GM18508 (cell line): Measurements from ENCODE around the gene AQP10.
"Not testable (repeated sequence)": the region's sequence is repeated elsewhere in the genome, so short reads cannot be mapped to it uniquely, and the experiment has no call there.

Experiments
- ATAC-seq: cut with Tn5 transposase; IDR thresholded peaks from one replicate; pipeline ENCODE4 v1.9.1; 2021; ENCODE audit warnings: moderate number of reproducible peaks; ENCODE audit not compliant: insufficient read depth, unreplicated experiment

Gene AQP10

DNA sequence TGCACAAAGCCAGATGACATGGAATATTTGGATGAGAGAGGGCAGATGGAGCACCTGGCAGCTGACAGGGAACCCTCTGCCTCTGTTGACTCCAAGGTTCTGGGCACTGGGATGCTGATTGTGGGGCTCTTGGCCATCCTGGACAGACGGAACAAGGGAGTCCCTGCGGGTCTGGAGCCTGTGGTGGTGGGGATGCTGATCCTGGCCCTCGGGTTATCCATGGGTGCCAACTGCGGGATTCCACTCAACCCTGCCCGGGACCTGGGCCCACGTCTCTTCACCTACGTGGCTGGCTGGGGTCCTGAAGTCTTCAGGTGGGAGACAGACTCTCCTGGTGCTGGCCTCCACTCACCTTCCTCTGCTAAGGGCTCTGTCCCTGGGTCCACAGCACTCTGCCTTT is 2.6 kb downstream of the AQP10 start:
- no peak for ATAC-seq

DNA sequence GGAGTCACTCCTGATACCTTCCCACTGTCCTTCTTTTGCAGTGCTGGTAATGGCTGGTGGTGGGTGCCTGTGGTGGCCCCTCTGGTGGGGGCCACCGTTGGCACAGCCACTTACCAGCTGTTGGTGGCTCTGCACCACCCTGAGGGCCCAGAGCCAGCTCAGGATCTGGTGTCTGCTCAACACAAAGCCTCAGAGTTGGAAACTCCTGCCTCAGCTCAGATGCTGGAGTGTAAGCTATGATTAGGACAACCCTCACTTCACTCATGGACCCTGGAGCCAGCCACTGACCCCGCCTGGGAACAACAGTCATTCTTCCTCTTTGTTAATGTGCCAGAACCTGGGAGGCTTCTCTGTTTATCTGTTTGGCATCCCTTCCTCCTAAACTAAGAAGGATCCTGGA is 3.3 kb downstream of the AQP10 start:
- no peak for ATAC-seq

DNA sequence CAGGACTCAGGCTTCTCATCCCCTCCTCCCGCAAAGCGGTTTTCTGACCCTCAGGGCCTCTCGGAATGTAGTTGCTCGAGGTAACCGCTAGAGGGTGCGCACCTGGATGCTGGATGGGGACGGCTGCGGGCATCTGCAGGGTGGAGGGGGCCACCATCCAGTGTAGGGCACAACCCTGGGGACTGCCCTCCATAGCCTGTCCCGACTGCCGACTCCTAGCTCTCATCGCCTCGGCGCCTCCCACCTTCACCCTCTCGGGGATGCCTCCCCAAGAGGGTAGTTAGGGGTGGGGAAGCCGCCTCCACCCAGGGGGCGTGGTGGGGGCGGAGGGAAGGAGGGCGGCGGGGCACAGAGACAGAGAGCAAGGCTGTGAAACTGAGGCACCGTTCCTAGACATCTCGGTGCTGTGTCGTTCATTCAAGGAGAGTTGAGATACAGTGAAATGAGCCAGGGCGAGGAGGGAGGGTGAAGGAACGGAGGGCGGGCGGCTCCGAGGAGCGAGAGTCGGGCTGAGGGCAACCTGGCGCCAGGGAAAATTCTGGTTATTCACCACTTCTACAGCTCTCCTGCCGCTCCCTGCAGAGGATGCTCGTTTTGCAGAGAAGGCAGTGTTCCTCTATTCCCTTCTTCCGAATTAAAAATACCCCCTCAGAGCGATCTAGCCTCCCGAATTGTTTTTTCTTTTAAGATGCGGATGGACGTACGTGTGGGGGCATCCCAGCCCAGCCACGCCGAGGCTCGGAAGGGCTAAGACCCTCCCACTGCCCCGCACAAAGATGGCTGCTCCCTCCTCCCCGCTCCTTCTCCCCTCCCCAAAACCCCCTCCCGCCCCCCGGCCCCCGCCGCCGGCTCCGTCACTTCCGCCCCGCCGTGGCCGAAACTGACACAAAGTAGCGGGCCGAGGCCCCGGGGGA is 4.0 kb downstream of the AQP10 start, which contains the start of gene ATP8B2:
Gene ATP8B2, plus strand, starts transcription at position 857 of the 914 bp plus-strand sequence. CDS start 2,617 bp downstream, outside the sequence.
- no peak for ATAC-seq

DNA sequence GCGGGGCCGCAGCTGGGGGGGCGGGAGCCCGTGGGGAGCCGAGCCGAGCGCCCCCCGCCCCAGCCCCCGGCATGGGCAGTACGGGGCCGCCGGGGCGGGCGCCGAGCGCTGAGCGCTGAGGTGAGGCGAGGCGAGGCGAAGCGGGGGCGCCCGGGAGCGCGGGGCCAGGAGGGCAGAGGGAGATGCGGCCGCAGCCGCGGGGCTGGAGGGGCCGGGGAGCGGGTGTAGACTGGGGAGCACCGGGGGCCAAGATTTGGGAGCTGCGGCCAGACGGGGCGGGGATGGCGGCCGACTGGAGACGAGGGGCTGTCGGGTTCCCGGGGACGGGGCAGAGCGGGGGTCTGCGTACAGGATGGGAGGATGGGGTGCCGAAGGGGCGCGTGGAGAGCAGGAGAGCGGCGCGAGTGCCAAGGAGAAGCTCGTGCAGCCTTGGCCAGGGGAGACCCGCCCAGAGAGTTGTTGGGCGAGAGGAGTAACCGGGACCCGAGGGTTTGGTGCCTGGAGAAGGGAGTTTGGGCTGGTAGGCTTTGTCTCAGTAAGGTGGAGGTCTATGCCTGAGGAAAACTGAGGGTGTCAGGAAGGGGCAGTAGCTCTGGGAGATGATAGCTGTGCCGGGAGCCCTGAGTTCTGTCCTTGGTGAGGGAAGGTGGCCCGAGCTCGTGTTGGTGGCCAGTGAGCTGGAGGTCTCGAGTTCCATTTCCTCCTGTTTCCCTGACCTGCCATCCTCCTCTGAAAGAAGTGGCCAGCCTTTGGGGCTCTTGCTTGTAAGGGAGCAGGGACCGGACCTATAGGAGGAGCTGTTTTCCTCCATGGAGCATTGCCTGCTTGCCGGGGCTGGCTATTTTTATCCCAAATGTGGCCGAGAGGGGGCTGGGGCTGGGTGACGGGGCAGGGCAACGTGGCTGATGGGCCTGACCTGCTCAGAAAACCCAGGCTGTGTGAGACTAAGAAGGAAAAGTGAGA is 5.0 kb downstream of the AQP10 start:
- ATAC-seq = no peak

DNA sequence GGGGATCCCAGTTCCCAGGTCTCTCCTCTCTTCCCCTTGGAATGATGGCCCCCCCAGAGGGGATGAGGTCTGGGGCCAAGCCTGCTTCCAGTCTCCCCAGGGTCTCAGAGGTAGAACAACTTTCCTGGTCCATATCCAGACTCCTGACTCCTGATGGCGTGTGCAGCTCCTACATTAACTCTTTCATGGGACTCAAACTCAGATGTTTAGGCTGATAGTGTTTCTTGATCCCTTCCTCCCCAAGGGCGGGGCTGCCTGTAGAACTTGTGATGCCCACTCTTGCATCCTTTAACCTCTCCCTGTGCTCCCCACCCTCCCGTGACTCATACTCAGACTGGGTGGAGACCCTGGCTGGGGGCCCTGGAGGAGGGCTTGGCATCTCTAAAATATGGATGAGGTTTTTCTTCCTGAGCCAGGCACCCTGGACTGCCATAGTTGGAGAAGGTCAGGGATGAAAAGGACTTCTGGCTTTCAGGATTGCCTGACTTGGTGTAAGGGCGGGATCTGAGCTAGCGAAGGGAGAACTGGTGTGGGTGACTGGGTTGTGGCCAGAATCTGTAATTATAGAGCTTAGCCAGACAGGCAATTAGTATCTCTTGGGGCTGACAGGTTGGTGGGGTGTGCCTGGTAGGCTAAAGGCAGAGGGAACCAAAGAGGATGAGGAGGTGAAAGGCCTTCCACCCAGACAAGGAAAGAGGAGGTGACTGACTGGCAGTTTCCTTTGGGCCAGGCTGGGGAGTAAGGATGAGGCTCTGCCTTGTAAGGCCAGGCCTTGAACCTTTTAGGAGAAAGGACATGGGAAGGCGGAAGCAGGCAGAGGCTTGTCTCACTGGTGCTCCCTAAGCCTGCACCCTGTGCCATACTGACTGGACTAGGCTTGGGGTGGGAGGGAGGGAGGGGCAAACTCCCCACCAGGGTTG is 5.9 kb downstream of the AQP10 start:
- ATAC-seq = no peak

DNA sequence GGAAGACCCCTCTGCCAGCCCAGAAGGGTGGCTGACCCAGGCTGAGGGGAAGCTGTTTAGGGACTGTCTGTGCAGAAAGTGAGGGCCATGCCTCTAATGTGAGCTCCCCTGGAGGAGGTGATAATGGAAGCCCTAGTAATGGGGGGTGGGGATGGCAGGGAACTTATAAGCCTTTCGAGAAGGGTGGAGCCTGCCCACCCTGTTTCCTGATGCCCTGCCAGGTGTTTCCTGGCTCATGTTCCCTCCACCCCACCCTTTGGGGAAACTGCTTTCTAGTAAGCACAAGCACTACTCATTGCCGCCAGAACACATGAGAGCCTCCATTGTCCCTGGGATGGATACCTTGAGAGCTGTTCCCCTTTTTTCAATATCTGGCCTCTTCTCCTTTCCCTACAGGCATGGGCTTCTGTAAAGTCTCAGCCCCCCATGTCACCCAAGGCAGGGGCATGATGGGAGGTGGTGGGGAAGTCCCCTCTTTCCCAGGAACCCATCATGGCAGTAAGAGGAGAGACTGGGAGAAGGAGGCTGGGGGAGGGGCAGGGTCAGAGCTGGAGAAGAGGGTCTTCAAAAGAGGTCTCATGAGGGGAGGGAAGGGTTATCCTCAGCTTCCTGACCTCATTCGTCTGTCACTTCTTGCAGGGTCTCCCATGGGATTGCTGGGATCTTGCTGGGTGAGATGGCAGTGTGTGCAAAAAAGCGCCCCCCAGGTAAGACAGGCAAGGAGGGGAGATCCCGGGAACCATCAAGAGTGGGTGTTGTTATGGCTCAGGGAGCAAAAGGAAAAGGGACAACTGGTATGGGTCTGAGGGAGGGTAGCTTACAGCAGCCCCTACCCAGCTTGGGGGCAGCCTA is 6.8 kb downstream of the AQP10 start:
- no peak for ATAC-seq

DNA sequence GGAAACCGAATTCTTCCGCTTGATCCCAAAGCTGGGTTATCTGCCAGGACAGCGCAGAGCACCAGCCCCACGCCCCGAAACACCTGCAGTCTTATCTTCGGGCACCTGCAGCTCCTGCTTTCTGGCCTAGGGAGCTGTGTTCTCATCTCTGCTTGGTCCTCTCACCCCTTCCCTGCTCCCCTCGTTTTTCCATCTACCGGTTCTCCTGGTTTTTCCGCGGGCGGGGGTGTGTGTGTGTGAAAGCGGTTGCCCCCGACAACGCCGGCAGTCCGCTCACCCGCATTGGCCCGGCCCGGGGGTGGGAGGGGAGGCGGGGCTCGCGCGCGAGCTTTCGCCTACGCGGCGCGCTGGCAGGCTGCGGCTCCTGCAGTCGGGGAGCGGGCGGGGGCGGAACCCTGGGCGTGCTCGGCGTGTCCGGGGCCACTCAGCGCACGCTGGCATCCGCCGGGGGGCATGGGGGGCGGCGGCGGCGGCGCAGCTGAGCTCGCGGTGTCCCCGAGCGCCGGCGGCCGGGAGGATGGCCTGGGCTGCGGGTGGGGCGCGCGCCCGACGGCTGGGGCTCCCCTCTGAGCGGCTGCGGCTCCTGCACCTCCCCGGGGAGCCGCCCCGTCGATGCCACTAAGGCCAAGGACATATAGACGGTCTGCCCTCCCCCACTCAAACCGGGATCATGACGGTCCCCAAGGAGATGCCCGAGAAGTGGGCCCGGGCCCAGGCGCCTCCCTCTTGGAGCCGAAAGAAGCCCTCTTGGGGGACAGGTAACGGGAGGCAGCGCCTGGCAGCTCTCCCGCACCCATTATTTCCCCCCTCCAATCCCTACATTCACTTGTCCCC is 7.6 kb downstream of the AQP10 start:
- ATAC-seq = no peak

DNA sequence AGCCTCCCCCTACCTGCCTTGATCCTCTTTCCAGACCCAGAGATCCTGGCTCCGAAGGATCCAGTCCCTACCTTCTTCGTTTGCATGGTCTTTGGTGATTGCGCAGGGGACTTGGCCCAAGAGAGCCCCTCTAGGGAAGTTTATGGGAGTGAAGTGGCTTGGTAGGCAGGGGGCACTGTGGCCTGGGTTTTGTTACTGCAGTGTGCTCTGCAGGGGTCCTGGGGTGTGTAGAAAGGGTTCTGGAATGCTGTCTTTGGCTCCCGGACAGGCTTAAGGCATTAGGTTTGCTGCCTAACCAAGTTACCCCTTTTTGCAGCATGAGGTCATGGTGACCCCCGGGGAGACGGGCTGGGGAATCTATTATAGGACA is 8.2 kb downstream of the AQP10 start:
- no peak for ATAC-seq

DNA sequence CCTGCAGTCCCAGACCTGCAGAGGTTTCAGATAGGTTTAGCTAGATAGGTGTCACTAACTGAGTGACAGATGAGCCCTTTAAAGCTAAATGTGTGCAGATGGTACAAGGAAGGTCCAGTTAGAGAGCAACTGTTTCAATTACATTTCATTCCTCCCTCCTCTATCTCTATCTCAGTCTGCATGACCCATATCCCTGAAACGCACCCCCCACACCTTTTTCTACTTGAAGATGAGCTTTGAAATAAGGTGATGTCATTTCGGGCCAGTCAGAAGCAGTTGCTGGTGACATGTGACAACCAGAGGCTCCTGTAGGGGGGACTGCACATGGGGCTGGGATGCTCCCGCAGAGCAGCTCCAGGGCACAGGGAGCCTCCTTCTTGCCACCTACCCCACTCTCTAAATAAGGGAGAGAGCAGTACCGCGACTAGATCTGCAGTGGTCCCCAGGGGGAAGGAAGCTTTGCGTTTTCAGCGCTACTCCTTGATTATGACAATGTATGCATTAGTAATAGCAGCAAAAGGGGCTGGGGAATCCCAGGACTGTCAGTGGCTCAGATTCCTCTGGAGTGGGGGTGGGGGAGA is 8.7 kb downstream of the AQP10 start:
- ATAC-seq = no peak

DNA sequence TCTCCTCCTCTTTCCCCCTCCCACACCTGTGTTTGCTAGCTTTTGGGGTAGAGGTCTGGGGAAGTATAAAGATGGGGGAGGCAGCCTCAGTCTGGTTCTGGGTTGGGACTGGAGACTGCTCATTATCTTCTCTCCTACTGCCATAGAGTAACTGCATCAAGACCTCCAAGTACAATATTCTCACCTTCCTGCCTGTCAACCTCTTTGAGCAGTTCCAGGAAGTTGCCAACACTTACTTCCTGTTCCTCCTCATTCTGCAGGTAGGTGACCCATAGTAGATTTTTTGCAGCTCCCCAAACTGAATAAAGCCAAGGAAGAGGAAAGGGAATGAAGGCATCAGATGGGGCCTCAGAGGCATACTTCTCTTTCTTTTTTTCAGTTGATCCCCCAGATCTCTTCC is 9.8 kb downstream of the AQP10 start:
- ATAC-seq = no peak

DNA sequence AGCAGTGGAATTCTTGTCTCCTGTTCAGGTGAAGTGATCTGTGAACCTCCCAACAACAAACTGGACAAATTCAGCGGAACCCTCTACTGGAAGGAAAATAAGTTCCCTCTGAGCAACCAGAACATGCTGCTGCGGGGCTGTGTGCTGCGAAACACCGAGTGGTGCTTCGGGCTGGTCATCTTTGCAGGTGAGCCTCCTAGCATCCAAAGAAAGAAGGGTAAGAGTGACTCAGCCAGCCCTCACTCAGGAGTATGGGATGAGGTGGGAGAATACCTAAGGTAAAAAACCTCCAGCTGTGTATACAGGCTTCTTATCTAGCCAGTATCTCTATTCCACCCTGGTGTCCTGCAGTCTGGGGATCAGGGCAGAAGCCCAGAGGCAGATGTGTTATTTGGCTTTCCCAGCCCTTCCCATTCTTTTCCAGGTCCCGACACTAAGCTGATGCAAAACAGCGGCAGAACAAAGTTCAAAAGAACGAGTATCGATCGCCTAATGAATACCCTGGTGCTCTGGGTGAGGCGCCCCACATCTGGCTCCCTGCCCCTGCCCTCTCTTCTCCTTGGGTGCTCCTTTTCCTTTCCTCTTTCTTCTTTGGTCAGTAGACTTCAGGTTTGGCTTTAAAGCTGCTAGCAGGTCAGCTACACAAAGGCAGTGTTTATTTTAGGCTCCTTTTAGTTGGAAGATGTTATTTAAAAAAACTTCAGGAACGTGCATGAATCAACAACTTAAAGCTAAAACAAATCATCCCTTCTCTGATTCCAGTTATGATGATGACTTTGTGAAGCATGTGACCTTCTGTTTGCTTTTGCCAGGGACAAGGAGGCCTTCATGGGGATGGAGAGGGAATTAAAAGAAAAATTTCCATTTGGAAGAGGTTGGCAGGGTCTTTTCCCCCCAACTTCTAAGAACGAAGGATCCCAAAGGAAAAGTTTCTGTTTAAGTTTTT is 13.5 kb downstream of the AQP10 start:
- ATAC-seq = no peak

DNA sequence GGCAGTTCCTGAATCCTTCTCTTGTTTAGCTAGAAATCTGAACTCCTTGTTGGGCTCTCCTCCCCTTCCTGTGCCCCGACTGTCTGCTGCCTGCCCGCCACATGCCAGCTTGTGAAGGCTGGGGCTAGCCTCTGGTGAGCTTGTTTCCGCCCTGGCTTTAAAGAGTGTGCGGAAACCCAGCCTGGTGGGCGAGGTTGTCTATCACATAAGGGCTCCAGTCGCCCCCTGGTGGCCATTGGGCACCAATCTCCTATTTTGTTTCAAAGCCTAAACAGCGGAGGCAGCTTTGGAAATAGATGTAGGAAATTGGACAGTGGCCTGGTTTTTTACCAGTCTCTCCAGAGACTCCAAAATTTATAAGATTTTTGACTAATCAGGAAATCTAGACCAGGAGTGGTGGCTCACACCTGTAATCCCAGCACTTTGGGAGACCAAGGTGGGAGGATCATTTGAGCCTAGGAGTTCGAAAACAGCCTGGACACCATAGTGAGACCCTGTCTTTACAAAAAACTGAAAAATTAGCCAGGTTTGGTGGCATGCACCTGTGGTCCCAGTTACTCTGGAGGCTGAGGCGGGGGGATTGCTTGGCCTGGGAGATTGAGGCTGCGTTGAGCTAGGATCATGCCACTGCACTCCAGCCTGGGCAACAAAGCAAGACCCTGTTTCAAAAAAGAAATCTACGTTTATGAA is 14.3 kb downstream of the AQP10 start:
- ATAC-seq = no peak

DNA sequence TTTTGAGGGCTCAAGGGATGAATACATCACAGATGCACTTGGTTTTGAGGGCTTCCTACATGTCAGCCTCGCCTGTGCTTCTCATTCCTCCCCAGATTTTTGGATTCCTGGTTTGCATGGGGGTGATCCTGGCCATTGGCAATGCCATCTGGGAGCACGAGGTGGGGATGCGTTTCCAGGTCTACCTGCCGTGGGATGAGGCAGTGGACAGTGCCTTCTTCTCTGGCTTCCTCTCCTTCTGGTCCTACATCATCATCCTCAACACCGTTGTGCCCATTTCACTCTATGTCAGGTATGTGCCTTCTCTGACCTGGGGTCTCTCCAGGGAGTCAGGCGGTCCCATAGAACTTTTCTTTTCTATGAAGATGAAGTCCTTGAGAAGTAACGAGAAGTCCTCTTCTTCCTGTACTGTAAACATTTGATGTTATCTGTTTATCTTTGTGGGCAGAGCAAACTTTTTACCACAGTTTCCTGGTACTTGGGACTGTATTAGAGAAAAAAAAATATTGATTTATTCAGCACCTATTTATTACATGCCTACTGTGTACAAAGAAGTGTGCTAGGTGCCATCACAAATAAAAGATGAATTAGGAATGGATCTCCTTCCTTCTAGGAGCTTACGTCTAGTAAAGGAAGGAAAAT is 16.5 kb downstream of the AQP10 start:
- ATAC-seq = no peak

DNA sequence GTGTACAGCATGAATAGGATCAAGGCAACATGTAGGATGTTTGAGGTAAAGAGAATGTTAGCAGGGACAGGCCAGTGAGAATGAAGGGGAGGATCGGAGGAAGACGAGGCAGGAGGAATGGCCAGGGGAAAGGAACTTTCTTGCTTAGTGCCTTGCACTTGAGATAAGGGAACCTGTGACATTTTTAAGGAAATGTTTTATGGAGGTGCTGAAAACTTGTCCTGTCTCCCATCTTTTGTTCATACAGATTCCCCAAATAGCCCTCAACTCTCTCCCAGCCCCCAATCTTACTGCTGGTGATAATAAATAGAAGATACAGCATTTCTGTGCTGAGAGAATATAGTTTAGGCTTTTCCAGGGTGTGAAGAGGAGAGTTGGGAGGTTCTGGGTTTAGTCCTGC is 18.0 kb downstream of the AQP10 start:
- no peak for ATAC-seq

DNA sequence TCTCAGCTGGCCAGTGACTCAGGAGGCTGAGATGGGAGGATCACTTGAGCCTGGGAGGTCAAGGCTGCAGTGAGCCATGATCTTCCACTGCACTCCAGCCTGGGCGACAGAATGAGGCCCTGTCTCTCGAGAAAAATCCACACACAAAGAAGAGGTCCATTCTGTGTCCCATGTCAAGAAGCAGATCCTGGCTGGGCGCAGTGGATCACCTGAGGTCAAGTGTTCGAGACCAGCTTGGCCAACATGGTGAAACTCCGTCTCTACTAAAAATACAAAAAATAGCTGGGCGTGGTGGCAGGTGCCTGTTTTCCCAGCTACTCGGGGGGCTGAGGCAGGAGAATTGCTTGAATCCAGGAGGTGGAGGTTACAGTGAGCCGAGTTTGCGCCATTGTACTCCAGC is 20.5 kb downstream of the AQP10 start:
- not testable (repeated sequence) for ATAC-seq

DNA sequence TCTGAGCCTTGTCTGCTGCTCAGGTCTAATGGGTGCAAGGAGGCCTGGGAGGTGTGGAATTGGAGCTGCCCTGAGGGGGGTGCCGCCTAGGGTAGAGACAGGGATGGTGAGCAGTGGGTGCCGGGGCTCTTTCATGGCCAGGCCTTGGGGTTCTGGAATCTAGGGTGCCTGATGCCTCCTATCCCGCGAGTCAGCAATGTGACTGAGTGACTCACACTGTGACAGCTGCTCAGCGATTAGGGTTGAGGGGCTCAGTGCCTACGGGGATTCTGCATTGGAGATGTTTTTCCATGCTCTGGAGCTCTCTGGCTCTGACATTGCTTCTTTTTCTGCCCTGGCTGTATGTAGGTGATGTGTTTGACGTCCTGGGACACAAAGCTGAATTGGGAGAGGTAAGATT is 21.2 kb downstream of the AQP10 start:
- no peak for ATAC-seq
